ENCODE results near the gene RNF207. TPM values are rescaled to one million over a fixed set of nuclear protein-coding genes. Genes with fewer than 3 reads are reported as not detected.

Gene RNF207
- total RNA-seq: 2.1 TPM

- H3K4me3 ChIP-seq (ENCODE audit: low read length): peak within 1 kb of the TSS; percentile 22
- H3K4me1 ChIP-seq (ENCODE audit: insufficient read depth, low read length): peaks cover 26% of the 10 kb centered on the region
- peaks cover 37% of the 10 kb centered on the region for H3K27me3 ChIP-seq (ENCODE audit: insufficient read depth, low read length)
- no peaks in the 10 kb centered on the region for H3K9me3 ChIP-seq (ENCODE audit: low read depth, low read length)
Observed at GRCh38 chr1:6205849-6206519, at the start of gene RNF207. TSS of gene RNF207 (plus strand) at chr1:6206119. CDS start at chr1:6206536, 417 bp downstream.

- peaks cover 10% of the 10 kb centered on the region for H3K4me1 ChIP-seq (ENCODE audit: insufficient read depth, low read length)
- H3K4me3 ChIP-seq (ENCODE audit: low read length): no peak overlapping the region
- H3K27me3 ChIP-seq (ENCODE audit: insufficient read depth, low read length): no peaks in the 10 kb centered on the region
- no peaks in the 10 kb centered on the region for H3K9me3 ChIP-seq (ENCODE audit: low read depth, low read length)
Observed at GRCh38 chr1:6157132-6157527, 48.8 kb upstream of the RNF207 start.

- H3K4me1 ChIP-seq (ENCODE audit: insufficient read depth, low read length): peaks cover 10% of the 10 kb centered on the region
- no peaks in the 10 kb centered on the region for H3K27me3 ChIP-seq (ENCODE audit: insufficient read depth, low read length)
- H3K9me3 ChIP-seq (ENCODE audit: low read depth, low read length): no peaks in the 10 kb centered on the region
- H3K4me3 ChIP-seq (ENCODE audit: low read length): no peak overlapping the region
Observed at GRCh38 chr1:6157528-6158174, 48.3 kb upstream of the RNF207 start.

- Histone ChIP-seq H3K27me3 (ENCODE audit: insufficient read depth, low read length) (no peaks in the 10 kb centered on the region), H3K4me1 (ENCODE audit: insufficient read depth, low read length) (peaks cover 10% of the 10 kb centered on the region), H3K4me3 (ENCODE audit: low read length) (no peak overlapping the region), H3K9me3 (ENCODE audit: low read depth, low read length) (no peaks in the 10 kb centered on the region)
Observed at GRCh38 chr1:6158181-6158580, 47.7 kb upstream of the RNF207 start.

- H3K4me1 ChIP-seq (ENCODE audit: insufficient read depth, low read length): no peaks in the 10 kb centered on the region
- H3K27me3 ChIP-seq (ENCODE audit: insufficient read depth, low read length): no peaks in the 10 kb centered on the region
- H3K9me3 ChIP-seq (ENCODE audit: low read depth, low read length): no peaks in the 10 kb centered on the region
- no peak overlapping the region for H3K4me3 ChIP-seq (ENCODE audit: low read length)
Observed at GRCh38 chr1:6162341-6162740, 43.6 kb upstream of the RNF207 start.

GRCh38 chr1:6162773-6163172 is 43.1 kb upstream of the RNF207 start:
- no peak overlapping the region for H3K4me3 ChIP-seq (ENCODE audit: low read length)
- no peaks in the 10 kb centered on the region for H3K27me3 ChIP-seq (ENCODE audit: insufficient read depth, low read length)
- no peaks in the 10 kb centered on the region for H3K4me1 ChIP-seq (ENCODE audit: insufficient read depth, low read length)
- H3K9me3 ChIP-seq (ENCODE audit: low read depth, low read length): no peaks in the 10 kb centered on the region

GRCh38 chr1:6163191-6163972 is 42.5 kb upstream of the RNF207 start:
- Histone ChIP-seq H3K4me1 (ENCODE audit: insufficient read depth, low read length) (no peaks in the 10 kb centered on the region), H3K4me3 (ENCODE audit: low read length) (no peak overlapping the region), H3K9me3 (ENCODE audit: low read depth, low read length) (no peaks in the 10 kb centered on the region), H3K27me3 (ENCODE audit: insufficient read depth, low read length) (no peaks in the 10 kb centered on the region)

GRCh38 chr1:6163973-6164617 is 41.8 kb upstream of the RNF207 start:
- H3K4me3 ChIP-seq (ENCODE audit: low read length): no peak overlapping the region
- no peaks in the 10 kb centered on the region for H3K27me3 ChIP-seq (ENCODE audit: insufficient read depth, low read length)
- H3K9me3 ChIP-seq (ENCODE audit: low read depth, low read length): no peaks in the 10 kb centered on the region
- H3K4me1 ChIP-seq (ENCODE audit: insufficient read depth, low read length): no peaks in the 10 kb centered on the region

GRCh38 chr1:6165027-6165426 is 40.9 kb upstream of the RNF207 start:
- no peaks in the 10 kb centered on the region for H3K27me3 ChIP-seq (ENCODE audit: insufficient read depth, low read length)
- H3K4me3 ChIP-seq (ENCODE audit: low read length): no peak overlapping the region
- H3K9me3 ChIP-seq (ENCODE audit: low read depth, low read length): no peaks in the 10 kb centered on the region
- H3K4me1 ChIP-seq (ENCODE audit: insufficient read depth, low read length): no peaks in the 10 kb centered on the region

GRCh38 chr1:6165441-6165985 is 40.4 kb upstream of the RNF207 start:
- H3K27me3 ChIP-seq (ENCODE audit: insufficient read depth, low read length): no peaks in the 10 kb centered on the region
- H3K4me3 ChIP-seq (ENCODE audit: low read length): no peak overlapping the region
- H3K9me3 ChIP-seq (ENCODE audit: low read depth, low read length): no peaks in the 10 kb centered on the region
- H3K4me1 ChIP-seq (ENCODE audit: insufficient read depth, low read length): no peaks in the 10 kb centered on the region

GRCh38 chr1:6166221-6166620 is 39.7 kb upstream of the RNF207 start:
- Histone ChIP-seq H3K4me3 (ENCODE audit: low read length) (no peak overlapping the region), H3K27me3 (ENCODE audit: insufficient read depth, low read length) (no peaks in the 10 kb centered on the region)

GRCh38 chr1:6166655-6167390 is 39.1 kb upstream of the RNF207 start:
- no peak overlapping the region for H3K4me3 ChIP-seq (ENCODE audit: low read length)
- H3K4me1 ChIP-seq (ENCODE audit: insufficient read depth, low read length): peaks cover 5% of the 10 kb centered on the region
- no peaks in the 10 kb centered on the region for H3K9me3 ChIP-seq (ENCODE audit: low read depth, low read length)
- H3K27me3 ChIP-seq (ENCODE audit: insufficient read depth, low read length): no peaks in the 10 kb centered on the region

More at GRCh38 chr1:6166221-6166620, 39.7 kb upstream of the RNF207 start:
- peaks cover 5% of the 10 kb centered on the region for H3K4me1 ChIP-seq (ENCODE audit: insufficient read depth, low read length)
- H3K9me3 ChIP-seq (ENCODE audit: low read depth, low read length): no peaks in the 10 kb centered on the region

GRCh38 chr1:6167391-6168303 is 38.3 kb upstream of the RNF207 start:
- H3K4me3 ChIP-seq (ENCODE audit: low read length): no peak overlapping the region
- H3K9me3 ChIP-seq (ENCODE audit: low read depth, low read length): no peaks in the 10 kb centered on the region
- no peaks in the 10 kb centered on the region for H3K27me3 ChIP-seq (ENCODE audit: insufficient read depth, low read length)
- H3K4me1 ChIP-seq (ENCODE audit: insufficient read depth, low read length): peaks cover 5% of the 10 kb centered on the region

Measured in mononuclear cell (primary cell).